Umbilical cord (tissue), 2 donors: ENCODE measurements around the gene KLF12. TPM values are rescaled to one million over a fixed set of nuclear protein-coding genes. Genes with fewer than 3 reads are reported as not detected.

ENCODE experiments used
- DNase-seq: peaks from one replicate; pipeline ENCODE4 v3.0.0-alpha.2; 2015; ENCODE audit warnings: low spot score
- total RNA-seq: library from RNA; depleted of rRNA; stranded (reverse); fragments of >200 nt; gene quantifications from one replicate; pipeline ENCODE4 v1.2.3, GENCODE V29; 2014; ENCODE audit warnings: low replicate concordance; ENCODE audit not compliant: insufficient read depth

The KLF12 gene
- total RNA-seq, 1 donor from 2014 or later: 11.8 TPM

DNA sequence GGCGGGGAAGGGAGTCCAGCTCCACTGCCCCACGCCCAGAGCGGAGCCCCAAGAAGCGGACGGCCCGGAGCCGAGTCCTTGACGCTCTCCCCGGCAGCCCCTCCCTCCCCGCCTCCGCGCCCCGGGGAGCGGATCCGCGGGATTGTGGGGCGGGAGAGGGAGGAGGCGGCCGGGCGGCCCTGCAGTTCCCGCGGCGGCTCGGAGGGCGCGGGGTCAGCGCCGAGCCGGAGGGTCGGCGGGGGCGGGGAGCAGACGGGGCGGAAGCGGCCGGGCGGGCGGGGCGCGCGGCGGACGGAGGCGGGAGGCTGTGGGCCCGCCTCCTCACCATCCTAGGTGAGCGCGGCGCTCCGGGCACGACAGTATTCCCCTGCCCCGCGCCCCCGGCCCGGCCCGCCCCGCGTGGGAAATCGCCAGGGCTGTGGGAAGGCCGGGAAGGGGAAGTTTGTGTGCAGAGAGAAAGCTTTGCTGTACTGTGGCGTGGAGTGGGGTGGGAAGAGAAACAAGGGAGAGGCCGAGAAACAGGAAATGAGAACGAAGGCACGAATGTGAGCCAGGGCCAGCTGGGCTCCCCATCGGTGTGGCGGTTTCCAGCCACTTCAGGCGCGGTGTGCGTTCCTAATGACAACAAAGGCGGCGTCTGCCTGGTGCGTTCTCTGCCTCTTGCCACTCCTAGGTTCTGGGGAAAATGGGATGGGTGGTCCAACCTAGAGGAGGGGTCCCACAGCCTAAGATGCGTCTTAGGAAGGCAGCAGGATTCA, 1.3 kb upstream of the KLF12 start:
- peak; percentile 84 for DNase-seq

- peak; percentile 73 for DNase-seq
Observed at GRCh38 chr13:74134777-74135325, 647 bp upstream of the KLF12 start.

- DNase-seq: peak; percentile 97
Observed at GRCh38 chr13:74133657-74134201, 475 bp downstream of the KLF12 start.

- DNase-seq: peak; percentile 54
Observed at GRCh38 chr13:74132776-74133656, 1.2 kb downstream of the KLF12 start.

- DNase-seq: peak; percentile 41
Observed at GRCh38 chr13:74132152-74132775, 1.9 kb downstream of the KLF12 start.

GRCh38 chr13:74131227-74131626, 3.0 kb downstream of the KLF12 start:
- peak; percentile 31 for DNase-seq

- DNase-seq: no peak
Observed at GRCh38 chr13:74129500-74130191, 4.6 kb downstream of the KLF12 start.

GRCh38 chr13:74128156-74128767, 5.9 kb downstream of the KLF12 start:
- no peak for DNase-seq

- no peak for DNase-seq
Observed at GRCh38 chr13:74118328-74118727, 15.9 kb downstream of the KLF12 start.

DNA sequence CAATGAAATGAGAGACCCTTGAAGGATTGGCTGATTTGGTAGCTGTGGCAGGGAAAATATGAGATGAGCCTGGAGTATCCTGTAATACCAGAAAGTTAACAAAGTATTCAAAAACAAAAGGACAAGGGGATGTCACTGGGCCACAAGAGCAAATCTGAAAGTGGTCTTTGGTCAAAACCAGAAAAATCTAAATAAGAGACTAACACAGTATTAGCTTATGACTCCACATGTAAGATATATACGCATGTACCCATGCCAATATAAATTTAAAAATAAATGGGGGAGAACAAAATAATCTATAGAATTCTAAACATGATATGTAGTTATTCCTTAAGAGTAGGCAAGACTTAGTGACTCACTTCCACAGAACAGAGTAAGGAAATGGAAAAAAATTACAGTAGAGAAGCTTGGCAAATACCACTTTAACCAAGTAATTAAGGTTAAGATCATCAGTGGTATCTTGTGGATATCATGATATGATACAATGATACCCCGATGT, 16.9 kb downstream of the KLF12 start:
- no peak for DNase-seq

DNA sequence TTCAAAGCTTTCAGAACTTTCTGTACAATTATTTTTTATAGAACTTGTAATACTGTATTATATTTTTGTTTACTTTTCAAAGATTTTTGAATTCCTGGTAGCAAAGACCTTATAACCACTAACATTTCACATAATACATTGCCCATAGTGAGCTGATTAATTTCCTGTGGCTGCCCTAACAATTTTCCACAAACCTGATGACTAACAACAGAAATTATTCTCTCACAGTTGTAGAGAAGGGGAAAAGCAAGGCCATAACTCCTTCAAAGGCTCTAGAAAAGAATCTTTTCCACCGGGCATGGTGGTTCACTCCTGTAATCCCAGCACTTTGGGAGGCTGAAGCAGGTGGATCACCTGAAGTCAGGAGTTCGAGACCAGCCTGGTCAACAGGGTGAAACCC, 19.1 kb downstream of the KLF12 start:
- DNase-seq: no peak

DNA sequence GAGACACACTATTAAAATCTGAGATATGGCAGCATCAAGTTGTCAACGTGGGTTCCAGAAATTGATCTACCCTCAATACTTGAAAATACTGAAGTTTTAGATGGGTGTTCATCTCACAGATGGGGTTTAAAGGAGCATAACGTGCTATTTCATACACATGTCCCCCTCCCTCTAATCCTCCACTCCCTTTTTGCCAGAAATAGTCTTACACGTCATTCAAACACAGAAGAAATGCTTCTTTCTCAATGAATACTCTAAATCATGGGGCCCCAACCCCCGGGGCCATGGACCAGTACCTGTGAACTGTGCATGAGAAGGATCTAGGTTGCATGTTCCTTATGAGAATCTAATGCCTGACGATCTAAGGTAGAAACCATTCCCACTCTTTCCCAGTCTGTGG, 19.6 kb downstream of the KLF12 start:
- no peak for DNase-seq

GRCh38 chr13:74114202-74114601, 20.0 kb downstream of the KLF12 start:
- DNase-seq: peak; percentile 19

DNA sequence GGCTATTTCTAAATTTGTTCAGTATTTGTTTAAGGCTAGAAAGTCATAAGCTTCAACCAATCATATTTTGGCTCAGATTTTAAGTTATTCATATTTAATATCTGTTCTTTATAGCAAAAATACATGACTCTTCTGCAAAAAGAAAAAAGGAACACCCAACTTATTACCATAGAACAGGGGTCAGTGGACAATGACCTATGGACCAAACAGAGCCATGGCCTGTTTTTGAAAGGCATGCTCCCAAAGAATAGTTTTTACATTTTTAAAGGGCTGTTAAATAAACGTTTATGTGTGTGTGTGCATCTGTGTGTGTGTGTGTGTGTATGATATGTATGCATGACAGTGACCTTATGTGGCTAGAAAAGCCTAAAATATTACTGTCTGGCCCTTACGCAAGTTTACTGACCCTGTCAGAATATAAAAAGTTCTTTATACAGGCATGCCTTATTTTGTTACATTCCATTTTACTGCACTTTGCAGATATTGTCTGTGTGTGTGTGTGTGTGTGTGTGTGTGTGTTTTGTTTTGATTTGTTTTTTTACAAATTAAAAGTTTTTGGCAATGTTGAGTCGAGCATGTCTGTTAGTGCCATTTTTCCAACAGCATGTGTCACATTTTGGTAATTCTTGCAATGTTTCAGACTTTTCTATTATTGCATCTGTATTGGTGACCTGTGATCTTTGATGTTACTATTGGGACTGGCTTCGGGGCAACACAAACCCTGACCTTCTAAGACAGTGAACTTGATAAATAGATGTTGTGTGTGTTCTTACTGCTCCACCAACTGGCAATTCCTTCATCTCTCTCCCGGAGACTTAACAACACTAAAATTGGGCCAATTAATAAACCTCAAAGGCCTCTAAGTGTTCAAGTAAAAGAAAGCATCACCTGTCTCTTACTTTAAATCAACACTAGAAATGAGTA, 22.0 kb downstream of the KLF12 start:
- DNase-seq: no peak

DNA sequence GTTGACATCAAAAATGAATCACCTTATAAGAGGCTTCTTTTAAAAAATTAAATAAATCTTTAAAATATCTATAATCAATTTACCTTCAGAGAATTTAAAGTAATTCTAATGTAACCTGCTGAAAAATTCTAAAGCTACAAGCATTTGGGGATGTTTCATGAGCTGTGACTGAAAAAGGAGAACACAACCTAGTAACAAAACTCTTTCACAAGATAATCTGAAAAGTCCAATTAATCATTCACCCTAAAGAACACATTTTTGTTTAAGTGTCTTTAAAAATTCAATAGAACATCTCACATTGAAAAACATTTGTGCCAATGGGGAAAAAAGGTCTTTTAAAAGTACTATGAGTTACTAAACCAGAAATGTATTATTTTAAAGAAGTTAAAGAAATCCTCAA, 22.8 kb downstream of the KLF12 start:
- no peak for DNase-seq

DNA sequence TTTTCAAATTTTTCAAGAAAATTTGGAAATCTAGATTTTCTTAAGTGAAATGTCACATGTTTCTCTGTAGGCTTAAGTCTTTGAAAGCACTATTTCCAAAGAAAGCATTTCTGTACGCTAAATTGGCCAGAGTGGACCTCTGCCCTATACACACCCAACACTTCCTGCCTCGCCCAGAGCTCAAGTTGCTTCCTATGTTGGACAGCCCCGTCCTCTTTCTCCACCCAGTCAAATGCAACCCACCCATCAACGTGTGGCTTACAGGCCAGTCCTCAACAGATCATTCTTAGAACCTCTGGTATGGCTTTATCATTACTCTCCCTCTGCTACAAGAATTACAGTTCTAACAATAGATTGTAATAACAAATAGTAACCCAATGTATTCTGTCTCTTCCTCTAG, 24.2 kb downstream of the KLF12 start:
- no peak for DNase-seq

GRCh38 chr13:74107598-74107997, 26.6 kb downstream of the KLF12 start:
- DNase-seq: no peak

- DNase-seq: no peak
Observed at GRCh38 chr13:74105871-74106270, 28.3 kb downstream of the KLF12 start.

DNA sequence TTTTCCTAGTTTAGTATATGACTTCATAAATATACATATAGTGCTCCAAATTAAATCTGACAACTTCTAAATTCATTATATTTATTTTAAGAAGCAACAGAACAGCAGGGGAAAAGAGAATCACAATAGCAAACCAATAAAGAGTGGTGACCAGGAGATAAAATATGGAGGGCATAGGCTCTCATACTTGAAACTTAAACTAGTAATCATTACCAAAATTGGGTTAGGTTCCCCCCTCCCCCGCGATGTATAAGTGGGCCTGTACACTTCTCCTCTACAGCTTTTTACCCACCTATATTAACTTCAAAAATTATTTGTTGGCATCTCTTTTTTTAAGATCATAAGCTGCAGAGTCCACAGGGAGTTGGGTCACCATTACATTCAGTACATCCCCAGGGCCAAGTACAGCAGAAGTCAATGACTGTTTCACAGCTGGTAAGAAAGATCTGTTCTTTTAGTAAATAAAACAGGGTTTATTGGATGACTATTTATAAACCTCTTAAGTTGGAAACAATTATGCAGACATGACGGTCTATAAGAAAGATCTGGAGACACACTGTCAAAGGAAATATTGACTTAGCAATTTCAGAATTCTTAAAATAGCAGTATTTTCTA, 29.4 kb downstream of the KLF12 start:
- no peak for DNase-seq
